Astrocyte of the spinal cord (primary cell): ENCODE measurements around the gene IGF2.

ENCODE experiments used
- DNase-seq: peaks from one replicate; pipeline ENCODE4 v3.0.0; 2011; ENCODE audit warnings: low read depth, low spot score
- H3K4me3 ChIP-seq: 2 replicates; pipeline ENCODE4 v1.5.1; 2011; ENCODE audit warnings: low read depth, mild to moderate bottlenecking, low read length, moderate library complexity
- CTCF ChIP-seq: IDR thresholded peaks from 2 replicates; pipeline ENCODE4 v1.5.1; 2012; ENCODE audit warnings: low read depth, mild to moderate bottlenecking, low read length, inconsistent platforms
- in situ Hi-C: cut with HindIII; loops from 2 replicates; pipeline ENCODE4 v1.10.0; 2017; ENCODE audit warnings: low sequenced_read_pairs

IGF2 gene

GRCh38 chr11:2142762-2143202 lies 3.6 kb upstream of the IGF2 start:
- in situ Hi-C loops, result no loop called here
- no peak overlapping the region for H3K4me3 ChIP-seq
- TF ChIP-seq CTCF, result no peak
- DNase-seq, result no peak

GRCh38 chr11:2142300-2142759 lies 3.1 kb upstream of the IGF2 start:
- no peak for DNase-seq
- in situ Hi-C loops, result no loop called here
- TF ChIP-seq CTCF, result no peak
- H3K4me3 ChIP-seq, result no peak overlapping the region

- TF ChIP-seq CTCF, result no peak
- no peak overlapping the region for H3K4me3 ChIP-seq
- DNase-seq, result no peak
- in situ Hi-C loops, result no loop called here
Measured at GRCh38 chr11:2140411-2141400, 1.5 kb upstream of the IGF2 start.

- H3K4me3 ChIP-seq, result no peak overlapping the region
- in situ Hi-C loops, result no loop called here
- no peak for TF ChIP-seq CTCF
- DNase-seq, result no peak
Measured at GRCh38 chr11:2139621-2140337, 590 bp upstream of the IGF2 start.

GRCh38 chr11:2138431-2139122 lies 612 bp downstream of the IGF2 start:
- in situ Hi-C loops, result no loop called here
- peak overlapping the region; percentile 46 for H3K4me3 ChIP-seq
- no peak for DNase-seq
- no peak for TF ChIP-seq CTCF

GRCh38 chr11:2138068-2138430 lies 1.1 kb downstream of the IGF2 start:
- DNase-seq, result no peak
- in situ Hi-C loops, result no loop called here
- H3K4me3 ChIP-seq, result peak overlapping the region; percentile 46
- TF ChIP-seq CTCF, result no peak
